ENCODE data around the gene FBXL19. TPM values are rescaled to one million over a fixed set of nuclear protein-coding genes. Genes with fewer than 3 reads are reported as not detected.

The FBXL19 gene
- polyA plus RNA-seq, 1 experiment = 7.6 TPM

- no peak for DNase-seq (ENCODE audit: low read depth)
- Histone ChIP-seq H3K36me3 (ENCODE audit: control insufficient read depth, insufficient read depth, low read length) (peaks cover 46% of the 10 kb centered on the region), H3K4me3 (ENCODE audit: low read depth, low read length) (no peak overlapping the region), H3K27me3 (ENCODE audit: control insufficient read depth, insufficient read depth, low read length) (no peaks in the 10 kb centered on the region)
- ChIA-PET CTCF (interaction anchor here (0.8 to 1.7 kb wide), 5 partner anchors 8 to 136 kb away, joined by 3 to 4 read pairs (median 3); partner anchors contain the start of gene VKORC1), POLR2A (no interaction called here)
- peak; percentile 38; the same call in 1 of the 2 replicates for TF ChIP-seq CTCF (IDR thresholded peaks at IDR 0.05; ENCODE audit: insufficient read depth, low read depth, low read length)
Observed at GRCh38 chr16:30977502-30977901, 54.1 kb downstream of the FBXL19 start.

GRCh38 chr16:30979170-30980022, 56.0 kb downstream of the FBXL19 start:
- Histone ChIP-seq H3K27me3 (ENCODE audit: control insufficient read depth, insufficient read depth, low read length) (no peaks in the 10 kb centered on the region), H3K36me3 (ENCODE audit: control insufficient read depth, insufficient read depth, low read length) (peaks cover 42% of the 10 kb centered on the region), H3K4me3 (ENCODE audit: low read depth, low read length) (no peak overlapping the region)
- DNase-seq (ENCODE audit: low read depth) = no peak
- ChIA-PET CTCF (no interaction called here), POLR2A (no interaction called here)
- no peak for TF ChIP-seq CTCF (IDR thresholded peaks at IDR 0.05; ENCODE audit: insufficient read depth, low read depth, low read length)

GRCh38 chr16:30980023-30980371, 56.6 kb downstream of the FBXL19 start:
- ChIA-PET POLR2A (no interaction called here), CTCF (no interaction called here)
- Histone ChIP-seq H3K4me3 (ENCODE audit: low read depth, low read length) (no peak overlapping the region), H3K36me3 (ENCODE audit: control insufficient read depth, insufficient read depth, low read length) (peaks cover 41% of the 10 kb centered on the region), H3K27me3 (ENCODE audit: control insufficient read depth, insufficient read depth, low read length) (no peaks in the 10 kb centered on the region)
- TF ChIP-seq CTCF (IDR thresholded peaks at IDR 0.05; ENCODE audit: insufficient read depth, low read depth, low read length) = no peak
- no peak for DNase-seq (ENCODE audit: low read depth)

GRCh38 chr16:30980434-30980833, 57.1 kb downstream of the FBXL19 start:
- no peak for DNase-seq (ENCODE audit: low read depth)
- Histone ChIP-seq H3K27me3 (ENCODE audit: control insufficient read depth, insufficient read depth, low read length) (no peaks in the 10 kb centered on the region), H3K36me3 (ENCODE audit: control insufficient read depth, insufficient read depth, low read length) (peaks cover 41% of the 10 kb centered on the region), H3K4me3 (ENCODE audit: low read depth, low read length) (no peak overlapping the region)
- TF ChIP-seq CTCF (IDR thresholded peaks at IDR 0.05; ENCODE audit: insufficient read depth, low read depth, low read length) = no peak
- ChIA-PET CTCF (no interaction called here), POLR2A (no interaction called here)

- no peak overlapping the region for H3K4me3 ChIP-seq (ENCODE audit: low read depth, low read length)
- no peak for TF ChIP-seq CTCF (IDR thresholded peaks at IDR 0.05; ENCODE audit: insufficient read depth, low read depth, low read length)
- POLR2A ChIA-PET = no interaction called here
- peaks cover 37% of the 10 kb centered on the region for H3K36me3 ChIP-seq (ENCODE audit: control insufficient read depth, insufficient read depth, low read length)
- CTCF ChIA-PET = interaction anchor here (1.7 kb wide), 1 partner anchor 27 kb away, joined by 4 read pairs; no protein-coding TSS in a partner anchor
- DNase-seq (ENCODE audit: low read depth) = no peak
- H3K27me3 ChIP-seq (ENCODE audit: control insufficient read depth, insufficient read depth, low read length) = no peaks in the 10 kb centered on the region
Observed at GRCh38 chr16:30980959-30981358, 57.6 kb downstream of the FBXL19 start.
